ENCODE measurements around the gene CCHCR1. TPM values are rescaled to one million over a fixed set of nuclear protein-coding genes. Genes with fewer than 3 reads are reported as not detected.

CCHCR1 gene, protein sequence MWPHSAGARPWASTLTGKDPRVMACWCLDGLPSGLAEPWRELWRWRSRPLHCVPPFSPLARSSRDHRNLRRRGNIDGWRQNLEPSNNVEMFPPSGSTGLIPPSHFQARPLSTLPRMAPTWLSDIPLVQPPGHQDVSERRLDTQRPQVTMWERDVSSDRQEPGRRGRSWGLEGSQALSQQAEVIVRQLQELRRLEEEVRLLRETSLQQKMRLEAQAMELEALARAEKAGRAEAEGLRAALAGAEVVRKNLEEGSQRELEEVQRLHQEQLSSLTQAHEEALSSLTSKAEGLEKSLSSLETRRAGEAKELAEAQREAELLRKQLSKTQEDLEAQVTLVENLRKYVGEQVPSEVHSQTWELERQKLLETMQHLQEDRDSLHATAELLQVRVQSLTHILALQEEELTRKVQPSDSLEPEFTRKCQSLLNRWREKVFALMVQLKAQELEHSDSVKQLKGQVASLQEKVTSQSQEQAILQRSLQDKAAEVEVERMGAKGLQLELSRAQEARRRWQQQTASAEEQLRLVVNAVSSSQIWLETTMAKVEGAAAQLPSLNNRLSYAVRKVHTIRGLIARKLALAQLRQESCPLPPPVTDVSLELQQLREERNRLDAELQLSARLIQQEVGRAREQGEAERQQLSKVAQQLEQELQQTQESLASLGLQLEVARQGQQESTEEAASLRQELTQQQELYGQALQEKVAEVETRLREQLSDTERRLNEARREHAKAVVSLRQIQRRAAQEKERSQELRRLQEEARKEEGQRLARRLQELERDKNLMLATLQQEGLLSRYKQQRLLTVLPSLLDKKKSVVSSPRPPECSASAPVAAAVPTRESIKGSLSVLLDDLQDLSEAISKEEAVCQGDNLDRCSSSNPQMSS
- 10 to 100 TPM; 29.1 to 34.4 TPM for total RNA-seq

GRCh38 chr6:31157513-31158139 is at the start of gene CCHCR1:
Gene CCHCR1 (minus strand): TSS chr6:31157802. CDS start chr6:31157600, 202 bp downstream.

GRCh38 chr6:31170600-31170881 is 12.9 kb upstream of the CCHCR1 start, which contains the start of gene POU5F1:
Gene POU5F1 (minus strand): TSS chr6:31170682. CDS start chr6:31170620, 62 bp downstream.

DNA sequence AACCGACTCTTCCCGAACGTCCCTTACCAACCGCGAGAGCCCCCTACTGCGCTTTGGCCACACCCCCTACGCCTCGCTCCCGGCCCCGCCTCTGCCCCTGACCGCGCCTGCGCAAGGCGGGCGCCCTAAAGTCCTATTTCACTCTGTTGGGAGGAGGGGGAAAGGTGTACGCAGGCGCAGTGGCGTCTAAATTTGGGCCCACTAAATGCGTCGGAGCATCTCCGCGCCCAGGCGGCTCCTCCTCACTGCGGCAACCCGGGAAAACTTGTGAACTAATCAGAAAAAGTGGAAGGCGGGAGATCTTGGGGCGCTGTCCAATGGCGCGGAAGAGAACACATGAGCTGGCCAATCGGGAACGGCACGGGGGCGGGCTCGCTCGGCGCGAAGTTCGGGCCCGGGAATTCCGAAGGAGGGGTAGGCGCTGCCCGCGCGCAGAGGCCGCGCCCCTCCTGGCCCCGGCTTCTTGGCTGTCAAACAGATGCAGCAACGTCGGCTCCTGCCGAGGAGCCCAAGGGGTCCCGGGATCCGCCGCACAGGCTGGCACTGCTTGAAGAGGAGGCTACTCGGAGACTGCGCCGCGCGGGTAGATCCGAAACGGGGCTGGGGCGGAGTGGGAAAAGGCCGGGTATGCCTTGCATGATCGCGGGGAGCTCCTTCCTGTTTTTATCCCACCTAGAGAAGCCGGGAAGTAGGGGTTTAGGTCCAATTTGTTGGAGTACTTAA is 699 bp upstream of the CCHCR1 start, which contains the start of gene TCF19:
TCF19 (plus strand) TSS at position 450 of the 723 bp plus-strand sequence. CDS start 881 bp downstream, outside the sequence.

GRCh38 chr6:31138982-31139381 is 18.6 kb downstream of the CCHCR1 start, which contains the start of gene PSORS1C2:
Gene PSORS1C2 (minus strand): TSS chr6:31139066. CDS start chr6:31139026, 40 bp downstream.

DNA sequence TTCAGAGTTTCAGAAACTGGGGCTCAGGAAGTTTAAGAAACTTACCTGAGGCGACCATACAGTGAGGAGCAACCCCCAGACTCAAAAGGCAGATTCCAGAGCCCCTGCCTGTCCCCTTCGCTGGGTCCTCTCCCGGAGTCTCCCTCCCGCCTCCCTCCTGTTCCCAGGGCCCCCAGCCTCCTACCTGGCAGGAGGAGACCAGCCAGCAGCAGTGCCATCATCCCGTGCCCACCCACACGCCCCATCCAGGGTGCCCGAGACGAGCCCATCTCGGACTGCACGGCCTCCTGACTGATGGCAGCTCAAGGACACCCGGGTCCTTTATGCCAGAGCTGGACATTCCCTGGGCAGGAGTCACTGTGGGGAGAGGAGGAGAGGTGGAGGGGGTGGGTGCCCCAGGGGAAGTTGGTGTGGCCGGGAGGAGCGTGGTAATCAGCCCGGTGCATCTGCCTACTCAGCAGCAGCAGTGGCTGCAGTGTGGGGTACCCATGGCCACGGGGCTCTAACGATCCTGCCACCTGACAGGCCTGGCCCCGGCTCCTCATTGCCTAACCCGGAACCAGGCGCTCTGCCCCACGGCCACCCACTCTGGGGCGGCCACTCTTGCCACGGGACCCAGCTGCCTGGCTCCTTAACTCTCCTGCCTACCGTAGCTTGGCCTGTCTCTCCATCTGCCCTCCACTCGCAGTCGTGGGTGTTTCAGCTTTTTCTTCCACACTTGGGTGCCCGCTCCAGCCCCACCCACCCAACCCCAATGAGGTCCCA is 37.3 kb downstream of the CCHCR1 start, which contains the start of gene CDSN:
CDSN (minus strand) TSS at position 296 of the 765 bp plus-strand sequence; CDS start at position 269, 27 bp downstream.

DNA sequence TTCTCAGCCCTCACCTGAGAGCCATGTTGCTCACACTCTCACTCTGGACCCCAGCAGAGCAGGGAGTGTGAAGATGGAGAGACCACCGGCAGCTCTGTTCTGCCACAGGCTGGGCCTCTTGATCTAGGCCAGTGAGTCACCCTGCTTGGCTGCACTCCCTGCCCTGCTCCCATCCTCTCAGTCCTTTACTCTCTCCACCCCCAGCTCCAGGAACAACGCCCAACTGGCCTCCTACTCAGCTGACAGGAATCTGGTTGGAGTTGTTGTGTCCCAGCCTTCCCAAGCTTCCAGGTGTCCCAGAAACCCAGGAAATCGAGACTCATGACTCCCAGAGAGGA is 43.1 kb downstream of the CCHCR1 start, which contains the start of gene PSORS1C1:
PSORS1C1 (plus strand) TSS at position 260 of the 338 bp plus-strand sequence. CDS start 14,833 bp downstream, outside the sequence.

DNA sequence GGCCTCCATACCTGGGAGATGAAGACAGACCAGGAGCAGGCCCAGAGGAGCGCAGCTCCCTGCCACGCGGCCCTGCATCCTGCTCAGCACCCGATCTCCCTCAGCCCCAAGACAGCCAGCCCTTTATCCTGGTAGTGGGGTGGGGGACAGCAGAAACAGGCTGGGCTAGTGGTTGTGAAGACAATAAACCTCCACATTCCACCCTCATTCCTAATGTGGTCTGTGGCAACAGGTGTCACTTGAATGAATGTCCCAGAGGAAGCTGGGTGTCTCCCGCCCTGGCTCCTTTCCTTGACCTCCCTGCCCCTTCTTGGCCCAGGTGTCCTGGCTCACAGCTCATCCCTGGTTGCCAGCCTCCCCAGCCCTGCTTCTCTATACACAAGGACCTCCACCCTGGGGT is 45.1 kb downstream of the CCHCR1 start, which contains the start of gene C6orf15:
C6orf15 (minus strand) TSS at position 98 of the 400 bp plus-strand sequence; CDS start at position 78, 20 bp downstream.

Other genes with a start within 250 kb of the CCHCR1 start
- gene GTF2H4, start 249.6 kb downstream of the CCHCR1 start, total RNA-seq, result 10 to 100 TPM; 28.3 to 32.5 TPM
- gene VARS2, start 243.6 kb downstream of the CCHCR1 start, total RNA-seq, result 10 to 100 TPM; 32.9 to 33.4 TPM
- not detected for gene SFTA2, start 225.6 kb downstream of the CCHCR1 start, total RNA-seq
- gene MUCL3, start 216.8 kb downstream of the CCHCR1 start, total RNA-seq, result not detected
- gene MUC21, start 174.1 kb downstream of the CCHCR1 start, total RNA-seq, result not detected
- not detected for gene MUC22, start 147.3 kb downstream of the CCHCR1 start, total RNA-seq
- gene C6orf15, start 45.2 kb downstream of the CCHCR1 start, total RNA-seq, result not detected
- not detected for gene PSORS1C1, start 43.0 kb downstream of the CCHCR1 start, total RNA-seq
- gene CDSN, start 37.4 kb downstream of the CCHCR1 start, total RNA-seq, result not detected
- not detected for gene PSORS1C2, start 18.7 kb downstream of the CCHCR1 start, total RNA-seq
- gene TCF19, start 787 bp upstream of the CCHCR1 start, total RNA-seq, result 10 to 100 TPM; 70.6 to 73.5 TPM
- gene POU5F1, start 12.9 kb upstream of the CCHCR1 start, total RNA-seq, result not detected
- 1,000 to 10,000 TPM; 1,197 to 1,205 TPM for gene HLA-C, start 114.3 kb upstream of the CCHCR1 start, total RNA-seq
- 1,000 to 10,000 TPM; 4,256 to 4,376 TPM for gene HLA-B, start 199.4 kb upstream of the CCHCR1 start, total RNA-seq
- gene MICA, start 245.8 kb upstream of the CCHCR1 start, total RNA-seq, result 10 to 100 TPM in 1 of 2 experiments, 1 to 10 TPM in 1; 8.9 to 10.4 TPM